GM21526 (cell line): ENCODE results near the gene MAP2K2.

Experiments used
- ATAC-seq: cut with Tn5 transposase; IDR thresholded peaks from one replicate; pipeline ENCODE4 v1.9.1; 2021; ENCODE audit warnings: moderate library complexity; ENCODE audit not compliant: unreplicated experiment, low FRiP score

The MAP2K2 gene

DNA sequence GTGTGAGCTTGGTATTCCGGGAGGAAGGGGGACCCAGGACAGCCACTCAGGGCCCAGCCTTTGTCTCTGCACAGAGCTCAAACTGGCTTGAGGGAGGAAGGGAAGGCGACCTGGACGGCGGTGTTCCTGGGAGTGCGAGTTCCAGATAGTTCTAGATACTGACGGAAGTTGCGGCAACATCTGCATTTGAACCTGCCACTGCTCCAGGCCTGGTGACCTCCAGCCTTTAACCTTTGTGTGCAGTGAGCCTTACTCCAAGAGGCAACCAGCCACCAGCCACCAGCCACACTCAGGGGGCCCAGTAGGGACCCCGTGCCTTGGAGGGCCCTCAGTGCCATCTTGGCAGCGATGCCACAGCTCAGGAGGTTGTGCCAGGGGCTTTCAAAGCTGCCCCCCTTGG is 41.8 kb downstream of the MAP2K2 start:
- ATAC-seq = no peak

DNA sequence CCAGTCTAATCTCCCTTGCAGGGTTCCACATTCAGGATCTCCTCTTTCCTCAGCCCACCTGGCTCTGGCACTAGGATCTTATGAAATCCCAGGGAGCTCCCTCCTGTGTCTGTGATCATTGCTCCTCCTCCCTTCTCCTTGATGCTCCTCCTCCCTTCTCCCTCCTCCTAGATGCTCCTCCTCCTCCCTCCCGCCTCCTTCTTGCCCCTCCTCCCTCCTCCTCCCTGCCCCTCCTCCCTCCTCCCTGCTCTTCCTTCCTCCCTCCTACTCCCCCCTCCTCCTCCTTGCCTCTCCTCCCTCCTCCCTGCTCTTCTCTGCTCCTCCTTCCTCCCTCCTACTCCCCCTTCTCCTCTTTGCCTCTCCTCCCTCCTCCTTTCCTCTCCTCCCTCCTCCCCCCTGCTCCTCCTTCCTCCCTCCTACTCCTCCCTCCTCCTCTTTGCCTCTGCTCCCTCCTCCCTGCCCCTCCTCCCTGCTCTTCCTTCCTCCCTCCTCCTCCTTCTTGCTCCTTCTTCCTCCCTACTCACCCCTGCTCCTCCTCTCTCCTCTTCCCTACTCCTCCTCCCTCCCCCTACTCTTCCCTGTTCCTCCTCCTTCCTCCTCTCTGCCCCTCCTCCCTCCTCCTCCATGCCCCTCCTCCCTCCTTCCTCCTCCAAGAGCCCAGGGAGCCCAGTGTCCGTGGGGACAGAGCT is 42.3 kb downstream of the MAP2K2 start:
- ATAC-seq = no peak

DNA sequence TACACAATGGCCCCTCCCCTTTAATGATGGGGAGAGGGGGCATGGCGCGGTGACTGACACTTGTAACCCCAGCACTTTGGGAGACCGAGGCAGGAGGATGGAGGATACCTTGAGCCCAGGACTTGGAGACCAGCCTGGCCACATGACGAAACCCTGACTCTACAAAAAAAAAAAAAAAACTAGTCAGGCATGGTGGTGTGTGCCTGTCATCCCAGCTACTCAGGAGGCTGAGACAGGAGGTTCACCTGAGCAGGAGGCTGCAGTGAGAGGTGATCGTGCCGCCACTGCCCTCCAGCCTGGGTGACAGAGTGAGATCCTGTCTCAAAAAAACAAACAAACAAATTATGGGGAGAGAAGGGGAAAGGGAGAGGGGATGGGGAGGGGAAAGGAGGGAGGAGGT is 43.4 kb downstream of the MAP2K2 start:
- ATAC-seq = no peak

DNA sequence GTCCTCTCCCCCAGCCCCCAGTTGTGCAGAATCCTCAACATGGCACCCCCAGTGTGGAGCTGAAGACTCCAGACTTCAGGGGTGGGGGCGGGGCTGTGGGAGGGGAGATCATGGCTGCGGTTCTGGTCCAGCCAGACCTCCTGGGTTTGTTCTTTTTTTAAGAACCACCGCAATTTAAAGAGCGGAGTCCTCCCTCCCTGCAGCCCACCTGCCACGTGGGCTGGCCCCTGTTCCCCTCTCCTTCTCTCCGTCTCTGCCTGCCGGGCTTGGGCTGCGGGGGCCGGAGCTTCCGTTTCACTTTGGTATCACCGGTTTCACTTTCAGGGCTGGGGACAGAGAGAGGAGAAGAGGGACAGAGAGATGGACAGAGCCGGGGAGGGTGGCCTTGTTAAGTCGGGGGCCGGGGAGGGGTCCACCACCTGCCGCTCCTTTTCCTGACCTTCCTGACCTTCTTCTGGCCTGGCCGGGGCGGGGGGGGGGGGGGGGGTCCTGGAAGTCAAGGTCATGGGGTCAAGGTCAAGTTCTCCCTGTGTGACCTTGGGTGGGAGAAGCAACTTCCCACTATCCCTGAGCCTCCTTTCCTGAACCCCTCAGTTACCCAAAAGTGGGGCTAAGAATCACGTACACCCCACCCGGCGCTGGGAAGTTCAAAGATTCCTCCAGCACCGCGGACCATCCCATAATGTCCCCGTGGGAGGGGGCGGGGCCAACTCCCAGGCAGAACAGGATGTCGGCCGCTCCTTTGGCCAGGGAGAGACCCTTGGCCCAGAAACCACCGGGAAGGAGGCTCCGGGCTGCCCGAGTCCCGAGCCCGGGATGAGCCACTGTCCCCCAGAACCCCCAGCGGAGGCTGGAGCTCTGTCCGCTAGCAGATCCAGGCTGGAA is 45.9 kb downstream of the MAP2K2 start:
- ATAC-seq = no peak

DNA sequence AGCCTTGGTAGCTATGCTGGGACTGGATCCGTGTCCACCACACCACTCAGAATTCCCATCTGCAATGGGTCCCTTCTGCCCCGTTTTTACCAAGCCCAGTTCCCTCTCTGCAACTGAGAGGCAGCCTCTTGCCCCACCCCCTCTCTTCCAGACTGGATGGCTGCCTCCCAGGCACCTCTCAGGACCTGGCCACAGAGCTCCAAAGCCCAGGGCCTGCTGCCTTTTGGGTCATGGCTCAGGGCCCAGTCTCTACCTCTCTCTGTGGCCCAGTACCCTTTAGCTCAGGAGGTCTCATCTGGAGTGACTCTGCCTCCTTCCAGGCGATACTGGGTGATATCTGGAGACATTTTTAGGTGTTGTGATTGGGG is 46.9 kb downstream of the MAP2K2 start:
- no peak for ATAC-seq

DNA sequence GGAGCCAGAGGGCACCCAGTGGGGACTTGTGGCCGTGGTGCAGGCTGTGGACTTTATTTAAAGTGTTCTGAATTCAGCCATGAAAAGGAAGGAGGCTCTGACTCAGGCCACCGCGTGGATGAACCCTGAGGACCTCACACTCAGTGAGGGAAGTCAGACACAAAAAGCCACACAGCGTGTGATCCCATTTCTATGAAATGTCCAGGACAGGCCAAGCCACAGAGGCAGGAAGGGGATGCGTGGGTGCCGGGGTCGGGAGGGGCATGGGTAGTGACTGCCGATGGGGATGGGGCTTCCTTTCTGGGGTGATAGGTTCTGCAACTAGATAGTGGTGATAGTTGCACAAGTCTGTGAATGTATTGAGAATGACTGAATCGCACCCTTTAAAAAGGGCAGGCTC is 48.5 kb downstream of the MAP2K2 start:
- ATAC-seq = no peak

DNA sequence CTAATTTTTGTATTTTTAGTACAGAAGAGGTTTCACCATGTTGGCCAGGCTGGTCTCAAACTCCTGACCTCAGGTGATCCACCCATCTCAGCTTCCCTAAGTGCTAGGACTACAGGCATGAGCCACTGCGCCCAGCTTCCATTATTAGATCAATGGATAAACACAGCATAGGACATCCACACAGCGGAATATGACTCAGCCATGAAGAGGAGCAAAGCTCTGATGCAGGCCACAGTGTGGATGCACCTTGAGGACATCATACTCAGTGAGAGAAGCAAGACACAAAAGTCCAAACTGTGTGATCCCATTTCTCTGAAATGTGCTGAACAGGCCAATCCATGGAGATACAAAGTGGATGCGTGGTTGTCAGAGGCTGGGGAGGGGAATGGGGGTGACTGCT is 52.3 kb downstream of the MAP2K2 start:
- no peak for ATAC-seq

DNA sequence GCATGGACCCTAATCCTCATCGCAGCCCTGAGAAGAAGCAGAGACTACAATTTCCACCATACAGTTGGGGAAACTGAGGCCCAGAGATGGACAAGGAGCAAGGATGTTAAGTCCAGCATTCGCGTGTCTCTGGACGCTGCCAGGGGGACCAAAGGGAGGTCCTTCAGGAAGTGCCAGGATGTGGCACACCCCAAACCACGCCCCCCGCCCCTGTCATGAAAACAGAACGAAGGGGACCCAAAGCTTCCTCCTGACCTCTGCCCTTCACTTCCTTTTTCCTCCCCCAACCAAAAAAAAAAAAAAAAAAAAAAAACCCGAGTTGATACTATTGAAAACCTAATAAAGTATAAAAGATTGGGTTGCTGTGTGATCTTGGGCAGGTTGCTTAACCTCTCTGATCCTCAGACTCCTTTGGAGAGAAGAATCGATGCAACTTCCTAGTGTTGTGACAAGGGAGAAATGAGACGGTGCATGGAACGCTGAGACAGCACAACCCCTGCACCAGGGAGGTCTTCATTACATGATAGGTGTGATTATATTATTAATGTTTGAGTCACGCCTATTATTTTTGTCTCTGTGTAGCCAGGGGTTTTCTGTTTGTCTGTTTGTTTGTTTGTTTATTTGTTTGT is 54.5 kb downstream of the MAP2K2 start:
- no peak for ATAC-seq

DNA sequence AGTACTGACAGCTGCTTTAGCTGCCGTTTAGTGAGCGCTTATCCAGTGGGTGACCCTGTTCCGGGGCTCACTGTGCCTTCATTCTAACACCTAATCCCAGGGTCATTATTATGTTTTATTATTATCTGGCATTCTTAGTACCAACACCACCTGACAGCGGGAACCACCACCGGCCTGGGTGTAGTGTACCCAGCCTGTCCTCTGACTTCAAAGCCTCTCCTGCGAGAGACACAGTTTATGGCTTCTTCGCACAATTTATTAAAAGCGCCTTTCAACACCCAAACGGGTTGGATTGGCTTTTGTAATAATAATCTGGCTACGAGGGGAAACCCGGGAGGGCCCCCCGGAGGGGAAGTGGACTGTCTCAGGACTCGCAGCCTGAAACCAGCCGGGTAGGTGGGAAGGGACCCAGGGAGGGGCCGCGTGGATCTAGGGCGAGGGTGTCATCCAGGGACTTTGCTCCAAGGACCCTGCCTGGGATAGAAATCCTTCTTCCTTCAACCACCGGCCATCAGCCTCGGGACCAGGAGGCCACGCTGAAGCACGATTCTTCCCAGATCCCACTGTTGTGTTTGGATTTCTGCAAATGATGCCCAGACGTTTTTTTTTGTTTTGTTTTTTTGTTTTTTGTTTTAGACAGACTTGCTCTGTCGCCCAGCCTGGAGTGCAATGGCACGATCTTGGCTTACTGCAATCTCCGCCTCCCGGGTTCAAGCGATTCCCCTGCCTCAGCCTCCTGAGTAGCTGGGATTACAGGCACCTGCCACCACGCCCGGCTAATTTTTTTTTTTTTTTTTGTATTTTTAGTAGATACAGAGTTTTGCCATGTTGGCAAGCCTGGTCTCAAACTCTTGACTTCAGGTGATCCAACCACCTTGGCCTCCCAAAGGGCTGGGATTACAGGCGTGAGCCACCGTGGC is 55.6 kb downstream of the MAP2K2 start:
- no peak for ATAC-seq

DNA sequence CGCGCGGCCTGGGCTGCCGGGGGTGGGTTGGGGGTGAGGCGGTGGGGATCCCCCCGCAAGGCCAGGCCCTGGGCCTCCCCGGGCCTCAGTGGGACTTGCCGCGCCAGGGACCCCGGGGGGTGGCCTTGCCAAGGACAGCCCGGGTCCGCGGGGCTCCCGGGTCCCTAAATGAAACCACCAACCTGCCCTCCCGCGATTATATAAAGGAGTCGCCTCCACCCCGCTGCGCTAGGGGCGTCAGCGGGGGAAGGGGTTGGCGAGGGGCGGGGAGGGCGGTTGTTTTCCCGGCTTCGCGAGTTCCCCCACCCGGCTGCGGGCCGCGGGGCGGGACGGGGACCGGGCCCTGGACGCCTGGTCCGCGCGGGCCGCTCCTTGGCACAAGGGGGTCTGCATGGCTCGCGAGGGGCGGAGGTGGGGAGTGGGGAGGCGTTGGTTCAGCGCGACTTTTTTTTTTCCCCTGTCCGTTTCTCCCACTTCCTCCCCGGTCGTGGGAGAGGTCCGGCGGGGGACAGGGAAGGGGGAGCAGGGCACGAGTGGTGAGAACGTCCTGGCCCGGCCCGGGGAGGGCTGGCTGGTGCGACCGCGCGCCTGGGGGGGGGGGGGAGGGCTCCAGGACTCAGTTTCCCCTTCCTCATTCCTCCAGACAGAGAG is 56.4 kb downstream of the MAP2K2 start:
- ATAC-seq = no peak

DNA sequence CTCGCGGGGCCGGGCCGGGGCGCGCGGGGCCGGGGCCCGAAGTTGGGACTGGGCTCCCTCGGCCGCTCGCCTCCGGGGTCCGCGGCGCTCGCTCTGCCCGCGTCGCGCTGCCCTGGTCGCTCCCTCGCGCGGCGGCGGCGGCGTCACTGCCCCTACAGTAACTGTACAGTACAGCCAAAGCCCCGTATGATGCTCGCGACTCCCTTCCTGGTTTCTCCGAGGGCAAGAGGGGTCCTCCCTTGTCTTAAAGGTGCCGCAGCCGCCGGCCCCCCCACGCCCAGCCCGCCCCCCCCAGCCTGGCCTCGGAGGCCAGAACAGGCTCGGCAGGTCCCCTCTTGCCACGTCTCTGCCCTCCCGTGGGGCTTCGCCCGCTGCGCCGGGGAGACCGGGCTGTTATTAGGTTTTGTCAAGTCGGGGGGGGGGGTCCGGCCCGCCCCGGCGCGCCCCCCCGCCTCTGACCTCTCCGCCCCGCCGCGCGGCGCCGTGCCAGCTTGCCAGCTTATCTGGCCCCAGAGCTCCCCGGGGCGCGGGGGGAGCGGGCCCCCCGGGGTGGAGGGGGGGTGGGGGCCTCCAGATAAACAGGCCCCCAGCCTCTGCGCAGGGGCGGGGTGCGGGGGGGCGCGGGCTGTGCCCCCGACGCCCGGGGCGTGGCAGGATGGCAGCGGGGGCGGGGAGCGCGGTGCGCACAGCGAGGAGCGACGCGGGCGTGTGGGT is 57.1 kb downstream of the MAP2K2 start, which contains the start of gene ZBTB7A:
Gene ZBTB7A, minus strand, starts transcription at position 218 of the 714 bp plus-strand sequence. CDS start 11,667 bp downstream, outside the sequence.
- ATAC-seq = no peak

DNA sequence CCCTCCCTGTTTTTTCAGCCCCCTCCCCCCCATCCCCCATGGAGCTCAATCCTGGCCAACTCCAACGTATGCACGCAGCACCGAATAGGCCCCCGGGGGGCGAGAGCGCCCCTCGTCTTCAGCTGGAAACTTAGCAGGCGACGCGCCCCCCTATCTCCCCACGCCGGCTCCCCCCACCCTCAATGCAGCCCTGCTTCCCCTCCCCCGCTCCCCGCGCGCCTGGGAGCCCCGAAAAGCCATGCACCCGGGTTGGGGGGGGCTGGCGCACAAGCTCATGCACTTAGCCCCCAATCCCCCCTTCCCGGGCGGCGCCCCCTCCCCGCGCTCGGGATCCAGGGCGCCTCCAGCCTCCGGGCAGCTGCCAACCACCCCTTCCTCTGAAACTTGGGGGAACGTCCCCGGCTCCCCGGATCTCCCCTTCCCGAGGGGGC is 57.7 kb downstream of the MAP2K2 start:
- no peak for ATAC-seq

DNA sequence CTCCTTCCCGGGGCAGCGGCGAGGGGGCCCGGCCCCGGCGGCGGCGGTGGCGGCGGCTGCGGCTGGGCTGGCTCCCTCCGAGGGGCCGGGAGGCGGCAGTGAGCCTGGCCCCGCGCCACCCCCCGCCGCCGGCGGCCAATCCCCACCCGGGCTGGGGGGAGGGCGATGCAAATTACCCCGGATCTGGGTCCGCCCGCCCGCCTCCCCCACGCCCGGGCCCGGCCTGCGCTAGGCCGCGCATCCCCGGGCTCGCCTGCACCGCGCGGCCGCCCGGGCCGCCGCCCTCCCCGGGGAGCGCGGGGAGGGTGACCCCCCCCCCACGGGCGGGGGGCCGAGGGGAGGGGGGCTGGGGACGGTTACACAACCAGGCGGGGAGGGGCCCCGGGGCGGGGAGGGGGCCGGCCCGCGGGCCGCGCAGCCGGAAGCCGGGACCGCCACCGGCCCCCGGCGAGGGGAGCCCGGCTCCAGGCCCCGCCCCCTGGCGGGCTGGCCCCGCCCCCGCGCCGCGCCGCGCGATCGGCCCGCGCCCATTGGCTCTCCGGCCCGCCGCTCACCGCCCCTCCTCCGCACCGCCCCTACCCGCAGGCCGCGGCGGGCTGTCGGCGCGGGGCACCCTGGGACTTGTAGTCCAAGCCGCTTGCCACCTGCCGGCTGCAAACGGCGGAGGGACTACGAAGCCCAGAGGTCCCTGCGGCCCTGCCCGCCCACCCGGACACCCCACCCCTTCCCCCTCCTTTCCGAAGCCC is 58.3 kb downstream of the MAP2K2 start:
- peak; percentile 57 for ATAC-seq

DNA sequence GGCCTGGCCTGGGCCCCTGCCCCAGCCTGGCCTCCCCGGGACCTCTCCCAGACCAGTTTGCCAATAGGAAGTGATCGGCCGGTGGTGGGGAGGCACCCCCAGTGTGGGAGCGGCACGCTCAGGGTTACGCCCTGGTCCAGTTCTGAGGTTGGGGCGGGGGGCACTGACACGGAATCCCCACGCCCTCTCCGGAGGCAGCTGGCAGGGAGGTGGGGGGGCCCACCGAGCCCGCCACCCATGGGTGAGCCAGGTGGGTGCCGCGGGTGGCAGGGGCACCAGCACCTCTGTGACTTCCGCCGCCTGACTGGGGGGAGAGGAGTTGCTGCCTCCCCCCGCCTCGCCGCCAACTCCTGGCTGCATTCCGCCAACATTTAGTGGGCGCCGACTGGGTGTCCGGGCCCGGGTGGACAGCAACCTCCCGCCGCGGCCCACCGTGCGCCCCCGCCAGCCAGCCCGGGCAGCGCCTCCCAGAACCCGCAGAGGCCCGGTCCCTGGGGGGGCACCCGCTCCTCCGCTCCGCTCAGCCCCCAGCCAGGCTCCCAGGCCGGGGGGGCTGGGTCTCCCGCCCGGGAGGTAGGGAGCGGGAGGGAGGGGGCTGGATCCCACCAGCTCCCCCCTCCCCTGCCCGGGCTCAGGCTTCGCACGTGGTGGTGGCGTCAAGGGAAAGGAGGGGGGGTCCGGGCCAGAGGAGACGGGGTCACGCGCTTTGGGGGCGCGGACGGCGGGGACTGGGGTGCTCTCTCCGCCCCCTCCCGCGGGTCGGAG is 59.2 kb downstream of the MAP2K2 start:
- ATAC-seq = no peak

DNA sequence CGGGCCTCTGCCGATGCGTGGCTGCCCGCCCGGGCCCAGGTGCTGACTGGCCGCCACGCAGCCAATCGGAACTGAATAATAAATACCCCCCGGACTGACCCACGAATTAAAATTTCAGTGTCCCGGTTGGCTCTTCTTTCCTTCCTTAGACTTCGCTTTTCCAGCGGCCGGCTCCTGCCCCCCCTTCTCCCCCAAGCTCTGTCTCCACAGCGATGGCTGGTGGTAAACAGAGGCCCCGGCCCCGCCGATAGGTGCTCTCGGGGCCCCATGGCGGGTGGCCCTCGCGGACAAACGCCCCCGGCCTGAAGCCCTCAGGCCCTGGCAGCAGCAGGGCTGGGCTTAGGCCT is 59.8 kb downstream of the MAP2K2 start:
- no peak for ATAC-seq

DNA sequence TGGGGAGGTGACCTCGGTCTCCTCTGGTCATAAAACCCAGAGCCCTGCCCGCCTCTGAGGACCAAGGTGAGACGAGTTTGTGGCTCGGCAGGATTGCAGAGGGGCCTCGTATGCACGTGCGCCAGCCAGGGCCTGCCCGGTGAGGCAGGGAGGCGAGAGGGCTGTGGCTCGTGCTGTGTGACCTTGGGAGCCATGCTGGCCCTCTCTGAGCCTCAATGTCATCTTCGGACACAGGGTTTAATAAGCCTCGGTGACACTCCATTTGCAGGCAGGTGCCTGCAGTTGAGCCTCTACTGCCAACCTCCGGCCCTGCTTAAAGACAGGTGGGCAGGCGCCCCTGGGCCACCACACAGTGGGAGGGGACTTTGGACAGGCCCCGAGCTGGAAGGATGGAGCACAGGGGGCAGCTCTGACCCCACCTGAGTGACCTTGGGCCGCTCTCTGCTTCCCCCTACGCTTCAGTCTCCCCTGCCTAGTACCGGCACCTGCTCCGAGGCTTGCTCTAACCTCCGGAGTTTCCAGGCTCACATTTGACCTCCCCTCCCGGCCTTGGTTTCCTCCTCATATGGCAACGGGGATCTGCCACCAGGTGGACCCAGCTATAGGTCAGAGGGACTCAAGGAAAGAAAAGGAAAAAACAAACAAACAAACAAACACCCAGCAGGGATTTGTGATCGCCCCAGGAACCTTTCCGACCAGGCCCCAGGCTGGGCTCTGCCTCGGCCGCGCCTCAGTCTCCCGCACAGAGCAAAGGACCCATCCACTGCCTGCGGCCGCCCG is 60.4 kb downstream of the MAP2K2 start:
- no peak for ATAC-seq
